Subcutaneous adipose tissue (tissue), 4 donors: ENCODE results near the gene CRYM. TPM values are rescaled to one million over a fixed set of nuclear protein-coding genes. Genes with fewer than 3 reads are reported as not detected.

Experiments
- total RNA-seq, 4 donors: library from RNA; depleted of rRNA; stranded (reverse); fragments of >200 nt; gene quantifications; one replicate each; pipeline ENCODE4 v1.1.0, GENCODE V29; 2016
- TF ChIP-seq, protein P1 (sequence below): fragments of 450-650 bp; IDR thresholded peaks from one replicate; pipeline ENCODE4 v1.5.1; 2016; ENCODE audit warnings: low read depth, mild to moderate bottlenecking, control low read depth, antibody characterized with exemption, moderate library complexity

Gene CRYM
- total RNA-seq, 4 donors from 2014 or later, result 0.85 to 3.1 (median 1.9) TPM; not detected in 1

DNA sequence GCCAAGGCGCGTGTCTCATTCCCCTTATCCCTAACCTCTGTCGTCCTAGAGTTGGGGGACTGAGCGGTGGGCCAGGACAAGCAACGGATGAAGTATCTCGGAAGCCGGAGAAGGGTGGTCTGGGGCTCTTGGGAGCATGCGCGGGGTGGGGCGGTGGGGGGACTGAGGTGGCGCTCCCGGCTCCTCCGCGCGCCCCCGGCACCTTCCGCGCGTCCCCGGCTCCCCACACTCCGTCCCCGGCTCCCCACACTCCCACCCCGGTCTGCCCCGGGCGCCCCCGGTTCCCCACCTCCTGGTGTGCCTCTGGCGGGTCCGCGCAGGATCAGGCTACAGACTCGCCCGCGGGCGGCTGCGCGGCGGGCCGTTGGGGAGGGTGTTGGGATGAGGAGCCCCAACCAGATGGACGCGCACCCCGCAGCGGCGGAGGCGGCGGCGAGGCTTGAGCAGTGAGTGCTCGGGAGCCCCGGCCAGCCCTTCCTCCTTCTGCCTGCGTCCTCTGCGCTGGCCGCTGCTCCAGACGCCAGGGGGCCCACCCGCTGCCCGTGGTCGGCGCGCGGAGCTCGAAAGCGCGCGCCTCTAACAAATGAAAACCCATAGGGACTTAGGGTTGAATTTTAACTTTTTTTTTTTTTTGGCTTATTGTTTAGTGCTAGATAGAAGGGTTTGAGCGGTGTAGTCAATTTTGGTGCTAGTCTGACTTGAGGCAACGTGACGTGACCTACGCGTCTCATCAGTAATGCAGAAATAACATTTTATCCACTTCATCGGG lies 5.6 kb upstream of the CRYM start:
- TF ChIP-seq, protein P1, sequence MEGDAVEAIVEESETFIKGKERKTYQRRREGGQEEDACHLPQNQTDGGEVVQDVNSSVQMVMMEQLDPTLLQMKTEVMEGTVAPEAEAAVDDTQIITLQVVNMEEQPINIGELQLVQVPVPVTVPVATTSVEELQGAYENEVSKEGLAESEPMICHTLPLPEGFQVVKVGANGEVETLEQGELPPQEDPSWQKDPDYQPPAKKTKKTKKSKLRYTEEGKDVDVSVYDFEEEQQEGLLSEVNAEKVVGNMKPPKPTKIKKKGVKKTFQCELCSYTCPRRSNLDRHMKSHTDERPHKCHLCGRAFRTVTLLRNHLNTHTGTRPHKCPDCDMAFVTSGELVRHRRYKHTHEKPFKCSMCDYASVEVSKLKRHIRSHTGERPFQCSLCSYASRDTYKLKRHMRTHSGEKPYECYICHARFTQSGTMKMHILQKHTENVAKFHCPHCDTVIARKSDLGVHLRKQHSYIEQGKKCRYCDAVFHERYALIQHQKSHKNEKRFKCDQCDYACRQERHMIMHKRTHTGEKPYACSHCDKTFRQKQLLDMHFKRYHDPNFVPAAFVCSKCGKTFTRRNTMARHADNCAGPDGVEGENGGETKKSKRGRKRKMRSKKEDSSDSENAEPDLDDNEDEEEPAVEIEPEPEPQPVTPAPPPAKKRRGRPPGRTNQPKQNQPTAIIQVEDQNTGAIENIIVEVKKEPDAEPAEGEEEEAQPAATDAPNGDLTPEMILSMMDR, result no peak

DNA sequence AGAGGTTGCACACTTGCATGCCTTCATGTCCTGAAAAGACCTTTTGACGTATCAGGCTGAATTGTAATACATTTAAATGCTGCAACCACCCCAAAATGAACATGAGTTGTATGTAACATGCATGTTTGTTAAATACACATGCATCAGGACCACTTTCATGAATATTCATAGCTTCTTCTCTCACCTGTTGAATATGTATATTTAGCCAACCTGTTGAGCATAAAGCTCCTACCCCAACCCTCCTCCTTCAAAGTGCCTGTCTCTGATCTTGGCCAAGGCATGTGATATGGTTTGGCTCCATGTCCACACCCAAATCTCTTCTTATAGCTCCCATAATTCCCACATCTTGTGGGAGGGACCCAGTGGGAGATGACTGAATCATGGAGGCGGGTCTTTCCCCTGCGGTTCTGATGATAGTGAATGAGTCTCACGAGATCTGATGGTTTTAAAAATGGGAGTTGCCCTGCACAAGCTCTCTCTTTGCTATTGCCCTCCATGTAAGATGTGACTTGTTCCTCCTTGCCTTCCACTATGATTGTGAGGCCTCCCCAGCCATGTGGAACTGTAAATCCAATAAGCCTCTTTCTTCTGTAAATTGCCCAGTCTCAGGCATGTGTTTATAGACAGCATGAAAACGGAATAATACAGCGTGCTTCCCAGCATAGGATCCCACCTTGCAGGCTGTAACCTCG lies 3.8 kb upstream of the CRYM start:
- TF ChIP-seq, protein P1, result no peak

DNA sequence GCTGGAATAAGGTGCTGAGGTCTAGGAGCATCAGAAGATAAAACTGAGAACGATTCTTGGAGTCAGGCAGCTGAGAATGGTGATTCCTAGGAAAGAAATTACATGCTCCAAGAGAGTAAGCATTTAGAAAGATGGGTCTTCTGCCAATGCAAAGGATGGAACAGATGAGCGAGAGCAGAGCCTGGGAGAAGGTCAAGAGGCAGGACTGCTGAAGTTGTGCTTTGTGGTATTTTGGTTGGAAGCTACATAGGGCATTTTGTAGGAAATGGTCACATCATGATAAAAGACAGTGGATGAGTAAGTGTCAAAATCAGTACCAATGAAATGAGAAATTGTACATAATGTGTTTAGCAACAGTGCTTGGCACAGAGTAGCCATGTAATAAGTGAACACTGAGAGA lies 1.4 kb upstream of the CRYM start:
- TF ChIP-seq, protein P1, result no peak

DNA sequence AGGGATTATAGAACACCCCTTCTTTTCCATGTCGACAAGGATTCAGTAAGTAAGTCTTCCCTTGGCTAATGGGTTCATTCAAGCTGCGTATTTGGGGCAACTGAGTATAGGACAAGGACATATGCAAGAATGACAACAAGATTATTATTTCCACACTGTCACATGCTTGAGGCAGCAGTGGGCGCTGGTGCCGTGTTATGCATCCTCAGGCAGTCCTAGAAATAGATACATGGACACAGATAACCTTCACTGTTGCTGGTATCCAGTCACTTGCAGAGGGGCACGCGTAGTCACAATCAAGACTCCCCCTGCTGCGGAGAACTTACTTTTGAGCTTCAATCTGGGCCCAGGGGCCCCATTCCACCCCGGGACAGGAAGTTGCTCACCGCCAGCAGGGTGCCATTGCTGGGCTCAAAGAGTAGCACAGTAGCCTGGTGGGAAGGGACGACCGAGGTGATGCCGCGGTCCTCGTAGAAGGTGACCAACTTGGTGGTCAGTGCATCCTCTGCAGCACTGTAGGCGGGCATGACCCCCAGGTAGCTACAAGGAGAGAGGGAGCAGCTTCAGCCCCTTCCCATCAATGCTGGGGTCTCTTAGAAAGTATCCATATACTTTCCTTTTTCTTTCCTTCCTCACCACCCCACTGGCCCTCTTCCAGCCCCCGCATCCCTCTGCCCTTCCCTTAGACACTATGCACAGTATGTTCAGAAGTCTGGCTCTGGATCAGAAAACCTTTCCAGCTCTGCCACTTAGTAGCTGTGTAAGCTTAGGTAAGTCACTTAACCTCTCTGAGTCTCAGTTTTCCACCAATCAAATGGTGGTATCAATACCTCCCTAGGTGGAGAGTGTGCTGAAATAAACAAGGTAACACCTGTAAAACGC lies 804 bp downstream of the CRYM start:
- TF ChIP-seq, protein P1, result no peak

DNA sequence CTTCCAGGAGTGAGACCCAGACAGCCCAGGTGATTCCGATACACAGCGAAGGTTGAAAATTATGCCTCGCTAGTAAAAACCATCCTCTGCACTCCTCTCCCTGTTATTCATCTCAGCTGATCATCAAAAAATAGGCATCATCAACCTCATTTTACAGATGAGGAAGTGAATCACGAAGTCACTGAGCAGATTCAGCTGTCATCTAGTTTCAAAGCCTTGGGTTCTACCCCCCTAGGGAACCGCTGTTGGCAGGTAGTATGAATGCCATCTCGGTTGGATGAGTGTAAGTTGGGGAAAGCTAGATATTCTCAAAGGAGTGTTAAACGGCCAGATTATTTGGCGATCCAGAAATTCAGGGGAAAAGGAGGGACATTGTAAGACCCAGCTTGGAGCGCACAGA lies 2.0 kb downstream of the CRYM start:
- TF ChIP-seq, protein P1, result no peak

DNA sequence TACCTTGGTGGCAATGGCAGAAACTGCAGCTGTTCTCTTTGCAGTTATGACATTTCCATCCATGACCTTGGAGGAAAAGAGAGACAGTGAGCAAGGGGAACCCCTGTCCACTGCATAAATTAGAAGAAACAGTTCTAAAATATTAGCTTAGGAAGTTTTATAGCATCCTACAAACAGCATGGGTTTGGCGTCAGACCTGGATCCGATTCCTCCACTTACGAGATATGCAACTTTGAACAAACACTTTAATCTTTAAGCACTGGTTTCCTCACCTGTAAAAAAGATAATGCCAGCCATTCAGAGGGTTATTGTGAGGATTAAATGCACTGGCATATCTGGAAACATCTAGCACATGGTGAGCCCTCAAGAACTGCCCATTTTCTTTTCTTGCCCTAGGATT lies 2.6 kb downstream of the CRYM start:
- TF ChIP-seq, protein P1, result no peak
